ENCODE results near the gene SLC30A2.

The SLC30A2 gene

DNA sequence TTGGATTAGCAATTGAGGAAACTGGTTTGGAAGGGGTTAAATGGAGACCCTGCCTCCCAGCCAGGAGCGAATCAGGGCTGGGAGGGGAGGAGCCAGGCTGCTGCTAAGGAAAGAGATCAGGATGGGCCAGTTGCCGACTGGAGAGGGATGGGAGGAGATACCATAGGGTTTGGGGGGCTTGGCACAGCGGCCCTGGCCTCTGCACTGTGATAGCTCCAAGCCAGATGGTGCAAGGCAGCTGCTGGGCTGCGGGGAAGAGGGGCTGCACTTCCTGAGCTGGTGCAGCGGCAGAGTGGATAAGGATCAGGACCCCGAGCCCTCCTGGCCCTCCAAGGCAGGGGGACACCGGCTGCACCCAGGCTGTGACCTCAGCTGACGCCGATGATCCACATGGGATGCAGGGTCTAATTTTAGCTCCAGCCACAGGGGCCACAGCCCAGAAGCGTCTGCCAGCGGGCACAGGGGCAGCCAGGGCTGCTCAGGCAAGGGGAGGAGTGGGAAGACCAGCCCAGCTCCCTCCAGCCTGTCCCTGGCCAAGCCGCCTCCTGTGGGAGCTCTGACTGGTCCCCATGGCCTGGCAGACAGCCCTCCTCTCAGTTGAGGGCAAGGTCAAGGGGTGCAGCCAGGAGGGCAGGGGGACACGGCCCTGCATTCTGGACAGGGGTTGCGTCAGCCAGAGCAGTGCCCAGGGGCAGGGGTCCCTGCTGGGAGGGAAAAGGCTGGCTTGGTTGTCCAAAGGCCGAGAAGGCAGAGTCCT lies 24.1 kb downstream of the SLC30A2 start, which contains the start of gene EXTL1:
Gene EXTL1 (plus strand): TSS at position 129 of the 757 bp plus-strand sequence. CDS start 872 bp downstream, outside the sequence.
- peak; percentile 43 for DNase-seq

DNA sequence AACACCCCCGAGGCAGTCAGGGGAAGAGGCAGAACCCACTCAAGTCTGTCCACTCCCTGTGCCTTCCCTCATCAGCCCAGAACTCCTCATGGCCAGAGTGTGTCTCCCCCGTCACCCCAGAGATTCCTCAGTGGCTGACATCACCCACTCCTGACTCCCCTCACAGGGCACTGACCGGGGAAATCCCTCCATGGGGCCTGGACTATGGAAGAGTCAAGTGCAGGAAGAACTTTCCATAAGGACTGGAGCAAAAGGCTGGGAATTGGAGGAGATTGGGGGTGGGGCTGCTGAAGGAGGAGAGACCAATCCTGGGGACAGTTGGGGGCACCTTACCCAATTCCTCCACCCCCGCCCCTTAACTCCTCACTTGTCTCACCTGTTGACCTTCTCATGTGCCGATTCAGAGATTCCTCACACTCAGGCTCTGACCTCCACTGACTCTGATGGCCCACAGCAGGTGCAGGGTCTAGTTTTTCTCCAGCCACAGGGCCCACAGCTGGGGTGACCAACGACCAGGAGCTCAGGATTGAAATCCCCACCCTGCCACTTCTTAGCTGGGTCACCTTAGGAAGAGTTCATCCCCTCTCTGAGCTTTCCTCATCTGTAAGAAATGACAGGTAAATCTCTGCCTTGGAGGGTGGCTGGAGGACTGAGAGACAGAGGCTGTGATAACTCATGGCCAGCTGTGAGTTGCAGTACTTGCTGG lies 24.8 kb downstream of the SLC30A2 start:
- no peak for DNase-seq

DNA sequence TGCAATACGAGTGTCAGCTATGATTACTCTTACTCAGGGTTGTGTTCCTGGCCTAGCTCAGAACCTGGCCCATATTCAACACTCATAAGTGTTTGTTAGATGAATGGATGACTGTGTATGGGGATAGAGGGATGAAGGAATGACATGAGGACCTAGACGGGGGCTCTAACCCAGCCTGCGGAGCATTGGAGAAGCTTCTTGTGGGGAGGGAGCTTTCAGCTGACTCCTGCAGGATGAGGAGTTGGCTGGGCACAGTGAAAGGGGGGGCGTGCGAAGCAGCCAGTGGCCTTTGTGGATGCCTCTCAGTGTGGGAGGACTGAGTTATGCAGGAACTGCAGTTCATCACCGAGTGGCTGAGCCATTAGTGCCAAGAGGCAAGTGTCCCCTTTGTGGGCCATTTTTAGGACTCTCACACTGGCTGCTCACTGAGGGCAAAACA lies 25.6 kb downstream of the SLC30A2 start:
- DNase-seq = no peak

DNA sequence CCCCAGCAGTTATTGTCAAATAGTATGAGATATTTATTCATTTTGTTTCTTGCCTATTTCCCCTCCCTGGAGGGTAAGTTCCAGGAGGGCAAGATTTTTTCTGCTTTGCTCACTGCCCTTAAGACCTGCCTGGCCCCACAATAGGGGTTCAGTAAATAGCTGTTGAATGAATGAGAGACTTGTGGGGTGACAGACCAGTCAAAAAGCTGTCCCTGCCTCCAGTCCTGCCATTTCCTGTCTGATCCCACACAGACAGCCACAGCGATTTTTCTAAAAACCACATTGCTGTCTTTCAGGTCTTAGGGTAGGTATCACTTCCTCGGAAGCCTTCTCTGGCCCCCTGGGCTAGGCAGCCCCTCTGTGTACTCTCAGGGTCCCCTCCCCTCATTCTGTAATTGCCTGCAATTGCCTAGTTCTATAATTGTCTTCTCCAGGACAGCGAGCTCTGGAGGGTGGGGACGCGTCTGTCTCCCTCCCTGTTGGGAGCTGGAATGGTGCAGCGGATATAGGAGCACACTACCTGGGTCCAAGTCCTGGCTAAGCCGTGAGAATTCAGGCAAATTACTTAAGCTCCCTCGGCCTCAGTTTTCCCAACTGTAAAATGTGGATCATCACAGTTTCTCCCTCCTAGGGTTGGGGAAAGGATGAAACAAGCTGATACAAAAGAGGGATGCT lies 26.1 kb downstream of the SLC30A2 start:
- DNase-seq = no peak

DNA sequence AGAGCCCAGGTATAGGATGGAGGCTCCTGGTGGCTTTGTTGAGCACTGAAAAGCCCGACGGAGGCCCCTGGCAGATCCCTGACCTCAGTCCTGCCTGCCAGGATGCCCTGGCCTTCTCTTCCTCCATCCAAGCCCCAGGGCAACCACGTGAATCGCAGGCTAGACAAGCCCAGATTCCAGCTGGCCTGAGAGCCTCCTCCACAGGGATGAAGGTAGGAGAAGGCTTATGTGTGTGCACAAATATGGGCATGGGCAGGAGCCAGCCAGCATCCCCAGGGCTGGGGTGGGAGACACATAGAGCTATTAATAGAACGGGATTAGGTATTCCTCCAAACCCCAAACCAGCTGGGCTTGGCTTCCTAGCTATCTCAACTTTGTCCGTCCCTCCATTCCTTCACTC lies 28.3 kb downstream of the SLC30A2 start:
- no peak for DNase-seq

DNA sequence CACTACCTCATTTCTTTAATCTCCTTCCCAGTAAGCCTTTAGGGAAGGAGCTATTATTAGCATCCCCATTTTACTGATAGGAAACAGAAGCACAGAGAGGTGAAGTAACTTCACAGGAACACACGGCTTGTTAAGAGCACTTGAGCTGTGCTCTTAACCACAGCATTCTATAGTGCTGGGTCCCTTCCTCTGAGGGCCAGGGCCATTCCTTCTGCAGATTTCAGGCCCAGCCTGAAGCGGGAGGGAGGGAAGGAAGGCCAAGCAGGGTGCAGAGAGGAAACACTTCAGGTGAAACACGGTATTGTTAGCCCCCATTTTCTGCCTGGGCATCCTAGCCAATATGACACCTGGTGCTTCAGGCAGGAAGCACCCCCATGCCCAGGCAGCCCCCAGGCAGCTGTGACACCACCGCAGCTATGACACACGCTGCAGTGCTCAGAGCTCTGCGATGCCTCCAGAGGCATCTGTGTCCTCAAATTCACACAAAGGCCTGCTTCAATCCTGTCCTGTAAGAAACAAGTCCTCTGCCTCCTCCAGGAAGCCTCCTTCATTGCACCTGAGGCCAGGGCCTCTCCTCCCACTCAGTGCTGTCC lies 28.9 kb downstream of the SLC30A2 start:
- no peak for DNase-seq

DNA sequence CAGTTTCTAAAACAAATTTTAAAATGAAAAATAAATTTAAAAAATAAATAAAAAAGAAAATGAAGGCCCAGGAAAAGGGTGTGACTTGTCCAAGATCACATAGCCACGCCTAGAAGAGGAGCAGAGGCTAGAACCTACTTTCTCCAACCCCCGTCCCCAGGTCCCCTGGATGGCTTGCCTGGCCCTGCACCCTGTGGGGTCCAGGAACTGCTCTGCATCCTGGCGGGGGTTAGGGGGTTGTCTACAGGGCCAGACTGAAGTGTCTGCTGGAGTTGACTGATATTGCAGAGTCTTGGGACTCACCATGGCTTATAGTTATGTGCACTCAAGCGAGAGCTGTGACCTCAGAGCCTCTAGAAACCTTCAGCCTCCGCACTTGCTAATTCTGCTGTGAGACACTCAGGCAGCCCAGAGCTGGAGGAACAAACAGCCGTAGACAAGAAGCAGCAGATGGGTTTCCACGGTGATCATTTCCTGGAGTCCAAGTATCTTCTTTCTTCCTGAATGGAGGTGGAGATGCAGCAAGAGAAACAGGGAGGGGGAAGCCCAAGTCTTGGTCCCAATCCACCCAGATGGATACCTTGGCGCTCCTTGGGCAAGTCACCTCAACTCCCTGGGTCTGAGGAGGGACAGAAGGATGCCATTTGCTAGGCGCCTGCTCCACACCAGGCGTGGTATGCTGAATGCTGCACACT lies 29.5 kb downstream of the SLC30A2 start:
- no peak for DNase-seq

DNA sequence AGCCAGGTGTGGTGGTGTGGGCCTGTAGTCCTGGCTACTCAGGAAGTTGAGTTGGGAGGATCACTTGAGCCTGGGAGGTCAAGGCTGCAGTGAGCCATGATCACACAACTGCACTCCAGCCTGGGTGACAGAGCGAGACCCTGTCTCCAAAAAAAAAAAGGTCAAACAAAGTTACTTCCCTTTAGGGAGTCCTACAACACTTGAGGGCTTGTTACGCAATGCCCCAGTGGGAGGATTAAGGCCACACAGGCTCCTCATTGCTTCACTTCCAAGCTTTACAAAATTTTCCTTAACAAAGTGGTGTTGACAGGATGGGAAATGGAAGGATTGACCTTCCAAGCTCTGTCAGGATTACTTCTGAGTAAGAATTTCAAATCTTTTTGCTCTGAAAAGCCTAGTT lies 30.6 kb downstream of the SLC30A2 start:
- DNase-seq = no peak

DNA sequence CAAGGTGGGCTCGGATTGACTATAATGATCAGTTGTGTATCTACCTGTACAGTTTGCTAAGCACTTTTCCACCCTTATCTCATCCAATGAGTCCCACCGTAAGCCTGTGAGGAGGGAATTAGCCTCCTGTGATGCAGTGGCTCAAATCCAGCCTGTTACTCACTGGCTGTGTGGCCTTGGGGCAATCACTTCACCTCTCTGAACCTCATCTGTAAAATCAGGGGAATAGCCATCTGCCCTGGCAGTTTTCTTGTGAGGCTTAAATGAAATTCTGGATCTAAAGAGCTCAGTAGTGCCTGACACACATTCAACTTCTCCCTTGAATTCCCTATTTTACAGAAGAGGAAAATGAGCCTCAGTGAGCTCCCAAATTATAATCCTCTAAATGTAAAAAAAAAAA lies 31.7 kb downstream of the SLC30A2 start:
- no peak for DNase-seq

DNA sequence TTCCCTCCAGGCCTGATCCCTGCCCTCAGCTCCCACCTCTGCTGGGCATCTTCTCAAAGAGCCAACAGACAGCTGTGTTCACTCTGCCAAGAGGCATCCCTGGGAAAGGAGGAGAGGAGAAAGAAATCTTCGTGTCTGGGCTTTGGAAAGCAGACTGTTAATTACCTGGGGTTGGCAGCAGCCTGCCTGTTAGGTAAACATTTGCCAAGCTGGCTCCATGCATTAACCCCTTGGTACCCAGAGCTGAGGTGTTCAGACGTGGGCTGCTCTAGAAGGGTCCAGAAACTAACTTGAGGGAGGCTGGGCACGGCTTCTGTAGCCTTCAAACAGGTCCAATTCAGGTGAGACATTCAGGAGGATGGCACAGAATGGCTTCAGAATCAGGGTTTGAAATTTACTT lies 33.1 kb downstream of the SLC30A2 start:
- no peak for DNase-seq

DNA sequence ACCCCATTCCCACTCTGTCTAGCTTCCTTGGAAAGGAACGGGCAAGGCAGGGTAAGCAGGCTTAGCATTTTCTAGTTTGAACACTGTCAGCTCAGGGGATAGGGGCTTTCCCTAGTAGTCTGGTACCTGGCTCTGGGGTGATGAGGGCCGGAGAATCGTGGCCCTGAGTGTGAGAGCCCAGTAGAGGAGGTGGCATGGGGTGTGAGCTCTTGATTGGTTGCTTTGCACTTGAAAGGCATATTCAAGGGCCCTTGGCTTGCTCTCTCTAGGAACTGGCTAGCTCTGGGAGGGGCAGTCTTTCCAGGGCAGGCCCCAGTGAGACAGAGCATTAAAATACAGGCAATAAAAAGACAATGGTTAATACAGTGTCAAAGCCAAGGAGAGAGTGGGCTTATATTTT lies 35.1 kb downstream of the SLC30A2 start:
- DNase-seq = no peak

DNA sequence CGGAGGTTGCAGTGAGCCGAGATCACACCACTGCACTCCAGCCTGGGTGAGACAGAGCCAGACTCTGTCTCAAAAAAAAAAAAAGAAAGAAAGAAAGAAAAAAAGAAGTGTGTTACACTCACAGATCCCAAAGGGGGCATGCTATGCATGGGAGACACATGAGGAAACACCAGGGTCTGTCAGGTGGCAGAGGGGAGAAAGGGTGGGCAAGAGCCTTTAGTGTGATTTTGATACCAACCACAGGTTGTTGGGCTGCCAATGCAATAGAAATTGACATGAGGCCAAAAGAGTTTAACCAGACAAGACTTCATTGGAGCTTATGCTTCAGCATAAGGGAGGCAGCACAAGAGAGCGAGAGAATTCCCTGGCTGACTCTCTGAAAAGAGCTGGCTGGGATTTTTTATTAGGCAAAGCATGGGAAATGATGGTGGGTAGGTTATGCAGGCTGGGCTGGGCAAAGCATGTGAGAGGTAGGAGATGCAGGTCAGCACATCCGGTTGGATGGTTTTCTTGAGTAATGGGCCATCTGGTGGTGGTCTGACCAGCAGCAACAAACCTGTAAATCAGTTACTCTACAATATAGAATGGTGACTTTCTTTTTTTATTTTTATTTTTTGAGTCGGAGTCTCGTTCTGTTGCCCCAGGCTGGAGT lies 36.0 kb downstream of the SLC30A2 start:
- DNase-seq = no peak

DNA sequence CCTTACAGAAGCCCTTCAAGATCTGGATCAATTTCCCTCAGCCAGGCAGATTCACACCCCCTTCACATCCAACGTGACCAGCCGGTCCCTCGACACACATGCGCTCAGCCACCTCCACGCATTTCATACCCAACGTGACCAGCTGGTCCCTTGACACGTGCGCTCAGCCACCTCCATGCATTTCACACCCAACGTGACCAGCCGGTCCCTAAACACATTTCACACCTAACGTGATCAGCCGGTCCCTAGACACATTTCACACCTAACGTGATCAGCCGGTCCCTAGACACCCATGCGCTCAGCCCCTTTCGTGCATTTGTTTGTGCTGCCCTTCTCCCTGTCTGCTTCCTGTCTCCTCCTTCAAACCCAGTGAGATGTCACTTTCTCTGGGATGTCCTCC lies 39.2 kb downstream of the SLC30A2 start:
- DNase-seq = no peak

DNA sequence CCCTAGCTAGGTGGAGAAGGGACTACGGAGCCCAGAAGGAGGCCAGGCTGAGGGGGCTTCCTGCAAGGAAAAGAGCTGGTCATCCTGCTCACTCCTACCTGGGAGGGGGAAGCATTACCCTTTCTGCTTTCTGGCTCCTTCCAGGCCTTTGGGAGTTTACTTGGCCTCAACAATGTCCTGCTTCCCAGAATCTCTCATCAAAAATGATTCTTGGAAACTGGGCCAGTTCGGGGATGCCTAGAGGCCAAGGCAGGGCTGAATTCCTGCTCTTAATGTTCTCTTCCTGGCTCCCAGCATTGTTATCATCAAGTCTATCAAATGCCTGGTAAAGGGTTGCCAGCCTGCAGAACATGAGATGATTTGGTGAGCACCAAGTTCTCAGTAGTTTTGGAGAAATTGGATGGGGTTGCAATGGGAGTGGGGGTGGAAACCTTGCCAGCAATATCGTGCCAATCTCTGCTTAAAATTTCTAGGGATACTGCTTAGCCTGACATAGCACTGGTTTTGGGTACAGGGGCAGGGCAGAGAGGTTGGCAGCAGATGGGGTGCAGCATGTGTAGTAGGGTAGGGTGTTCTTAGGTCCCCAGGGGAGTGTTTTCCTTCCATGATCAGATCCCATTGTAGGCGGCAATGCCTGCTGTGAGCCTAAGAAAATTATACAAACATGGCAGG lies 40.3 kb downstream of the SLC30A2 start:
- no peak for DNase-seq

DNA sequence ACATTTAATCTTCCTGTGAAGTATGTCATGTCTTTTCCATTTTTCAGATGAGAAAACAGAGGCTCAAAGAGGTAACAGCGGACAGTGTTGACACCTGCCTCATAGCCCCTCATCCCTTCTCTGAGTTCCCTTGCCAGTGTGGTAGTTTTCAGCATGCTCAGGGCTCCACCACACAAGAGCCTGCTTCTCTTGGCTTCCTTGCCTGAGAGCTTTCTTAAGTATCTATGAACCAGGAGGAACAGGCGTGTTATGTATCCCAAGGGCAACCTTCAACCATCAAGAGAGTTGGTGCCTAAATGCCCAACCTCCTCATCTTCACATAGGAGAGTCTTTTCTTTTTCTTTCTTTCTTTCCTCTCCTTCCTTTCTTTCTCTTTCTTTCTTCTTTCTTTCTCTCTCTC lies 42.2 kb downstream of the SLC30A2 start:
- DNase-seq = no peak

DNA sequence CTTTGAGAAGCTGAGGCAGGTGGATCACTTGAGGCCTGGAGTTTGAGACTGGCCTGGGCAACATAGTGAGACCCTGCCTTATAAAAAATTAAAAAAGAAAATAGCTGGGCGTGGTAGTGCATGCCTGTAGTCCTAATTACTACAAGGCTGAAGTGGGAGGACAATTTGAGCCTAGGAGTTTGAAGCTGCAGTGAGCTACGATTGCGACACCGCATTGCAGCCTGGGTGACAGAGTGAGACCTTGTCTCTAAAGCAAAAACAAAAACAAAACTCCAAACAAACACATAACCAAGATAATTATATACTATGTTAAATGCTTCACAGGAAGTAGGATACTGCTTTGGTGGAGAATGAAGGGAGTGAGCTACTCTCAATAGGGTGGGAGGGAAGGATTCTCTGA lies 42.7 kb downstream of the SLC30A2 start:
- no peak for DNase-seq

DNA sequence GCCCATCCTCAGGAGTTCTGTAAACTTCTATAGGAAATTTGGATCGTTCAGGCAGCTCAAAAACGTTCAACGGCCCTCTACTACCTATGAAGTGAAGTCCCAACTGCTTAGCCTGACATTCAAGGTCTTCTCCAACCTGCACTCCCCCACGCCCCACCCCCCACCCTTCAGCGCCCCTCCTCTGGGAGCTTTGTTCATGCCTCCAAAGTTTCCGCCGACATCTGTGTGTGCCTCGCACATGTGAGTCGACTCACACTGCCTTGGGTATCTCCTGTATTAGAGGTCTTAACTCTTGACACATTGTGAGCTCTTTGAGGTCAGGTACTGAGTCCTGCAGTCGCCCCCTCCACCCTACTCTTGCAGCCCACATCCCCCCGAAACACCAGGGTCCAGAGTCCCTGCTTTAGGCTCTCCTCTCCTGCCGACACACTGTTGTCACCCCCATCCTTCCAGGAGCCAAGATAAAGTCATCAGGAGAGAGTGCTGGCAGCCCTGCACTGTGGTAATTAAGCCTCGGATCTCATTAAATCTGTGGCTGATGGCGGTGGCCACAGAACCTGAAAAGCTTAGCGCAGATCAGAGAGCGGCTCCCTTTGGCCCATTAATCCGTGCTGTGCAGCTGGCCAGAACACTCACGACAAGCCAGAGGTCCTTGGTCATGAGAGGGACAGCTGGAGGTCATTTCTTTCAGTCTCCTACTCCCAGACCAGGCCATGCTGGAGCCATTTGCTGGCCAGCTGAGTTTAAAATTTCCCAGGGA lies 46.7 kb downstream of the SLC30A2 start:
- DNase-seq = no peak

DNA sequence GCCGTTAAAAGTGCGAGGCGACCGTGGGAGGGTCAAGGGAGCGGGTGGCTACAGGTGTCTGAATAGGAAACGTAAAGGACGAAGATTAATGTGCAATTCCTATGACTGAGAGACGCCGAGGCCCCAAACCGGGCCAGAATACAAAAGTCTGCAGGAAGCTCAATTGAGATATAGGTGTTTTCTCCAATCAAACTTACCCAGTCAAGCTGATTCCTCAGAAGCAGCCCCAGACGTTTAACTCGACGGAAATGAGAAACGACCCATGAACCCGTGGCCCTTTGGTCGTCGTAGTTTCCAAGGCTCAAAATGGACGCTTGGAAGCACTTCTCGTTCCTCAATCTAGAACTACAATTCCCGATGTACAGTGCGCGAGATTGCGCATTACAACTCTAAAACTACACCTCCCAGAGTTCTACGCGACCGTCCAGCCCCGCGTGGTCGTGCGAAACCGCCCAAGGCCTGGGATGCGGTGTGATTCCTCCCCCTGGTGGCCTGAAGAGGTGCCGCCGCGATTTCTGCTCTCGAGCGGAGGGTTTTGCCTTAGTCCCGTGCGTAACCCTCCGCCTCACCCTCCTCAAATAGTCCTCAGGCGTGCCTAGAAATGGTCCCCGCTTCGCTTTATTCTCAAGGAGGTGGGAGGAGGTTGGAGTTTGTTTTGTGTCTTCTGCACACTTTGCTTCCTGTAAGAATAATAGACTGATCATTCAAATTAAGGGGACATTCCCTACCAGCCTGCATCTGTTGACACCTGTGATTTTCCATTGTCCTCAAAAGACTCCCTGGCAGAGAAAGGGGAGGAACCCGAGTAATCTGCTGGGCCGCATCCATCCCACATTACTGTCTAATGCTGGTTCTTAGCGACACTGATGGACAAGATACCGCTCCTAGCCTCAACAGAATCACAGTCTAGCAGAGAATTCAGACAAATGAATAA lies 47.8 kb downstream of the SLC30A2 start, which contains the start of gene PAFAH2:
Gene PAFAH2 (minus strand): TSS at position 236 of the 934 bp plus-strand sequence. CDS start 7,247 bp downstream, outside the sequence.
- DNase-seq = peak; percentile 95

All from right kidney (tissue), 1 donor.